IMR-90 (cell line): ENCODE data around the gene IBA57.

Experiments
- BHLHE40 ChIP-seq: fragments of 150-350 bp; IDR thresholded peaks from 2 replicates; pipeline ENCODE4 v1.6.1; 2016; ENCODE audit warnings: mild to moderate bottlenecking, low read depth, low read length
- POLR2A ChIP-seq: IDR thresholded peaks from 2 replicates; pipeline ENCODE4 v1.6.1; 2012; ENCODE audit warnings: mild to moderate bottlenecking, low read depth, low read length
- RAD21 ChIP-seq: IDR thresholded peaks from 2 replicates; pipeline ENCODE4 v1.6.1; 2012; ENCODE audit warnings: low read length, improper control_type of control experiment
- RCOR1 ChIP-seq: IDR thresholded peaks from 2 replicates; pipeline ENCODE4 v1.6.1; 2012; ENCODE audit warnings: mild to moderate bottlenecking, low read length, improper control_type of control experiment; ENCODE audit not compliant: insufficient replicate concordance
- TF ChIP-seq, protein P1 (sequence below): conservative IDR thresholded peaks from 2 replicates; pipeline ENCODE4 v1.5.1; 2012; ENCODE audit warnings: mild to moderate bottlenecking, low read depth, low read length, improper control_type of control experiment
- TF ChIP-seq, protein P2 (sequence below): fragments of 150-350 bp; IDR thresholded peaks from 2 replicates; pipeline ENCODE4 v1.6.1; 2017; ENCODE audit warnings: mild to moderate bottlenecking, antibody characterized with exemption, low read length, low read depth

DNA sequence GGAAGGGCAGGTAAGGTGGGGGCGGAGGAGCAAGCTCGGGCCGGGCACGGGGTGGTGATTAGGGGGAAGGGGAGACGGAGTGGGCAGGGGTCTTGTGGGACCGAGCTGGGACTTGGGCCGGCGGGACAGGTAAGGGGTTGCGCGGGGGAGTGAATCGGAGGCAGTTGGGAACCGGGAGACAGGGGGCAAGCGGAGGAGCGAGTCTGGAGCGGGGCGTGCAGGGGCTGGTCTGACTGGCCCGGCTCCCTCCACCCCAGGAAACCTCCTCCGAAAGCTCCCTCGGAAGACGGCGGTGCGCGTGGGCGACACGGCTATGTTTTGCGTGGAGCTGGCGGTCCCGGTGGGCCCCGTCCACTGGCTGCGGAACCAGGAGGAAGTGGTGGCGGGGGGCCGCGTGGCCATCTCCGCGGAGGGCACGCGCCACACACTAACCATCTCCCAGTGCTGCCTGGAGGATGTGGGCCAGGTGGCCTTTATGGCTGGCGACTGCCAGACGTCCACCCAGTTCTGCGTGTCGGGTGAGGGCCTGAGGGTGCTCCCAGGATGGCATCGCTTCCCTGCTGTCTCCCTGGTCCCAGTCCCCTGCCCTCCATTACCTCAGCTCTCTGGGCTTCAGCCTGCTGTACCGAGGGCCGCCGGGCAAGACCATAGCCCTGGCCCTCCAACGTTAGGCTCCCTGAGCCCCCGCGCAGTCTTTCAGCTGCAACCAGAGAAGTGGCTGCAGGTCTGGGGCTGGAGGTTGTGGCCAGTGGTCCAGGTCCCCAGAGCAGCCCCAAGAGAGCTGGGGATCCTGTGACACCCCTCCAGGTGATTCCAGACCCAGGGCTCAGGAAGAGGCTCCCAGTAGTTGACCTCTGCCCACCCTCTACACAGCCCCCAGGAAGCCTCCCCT is 48.6 kb downstream of the IBA57 start:
- TF ChIP-seq, protein P1, sequence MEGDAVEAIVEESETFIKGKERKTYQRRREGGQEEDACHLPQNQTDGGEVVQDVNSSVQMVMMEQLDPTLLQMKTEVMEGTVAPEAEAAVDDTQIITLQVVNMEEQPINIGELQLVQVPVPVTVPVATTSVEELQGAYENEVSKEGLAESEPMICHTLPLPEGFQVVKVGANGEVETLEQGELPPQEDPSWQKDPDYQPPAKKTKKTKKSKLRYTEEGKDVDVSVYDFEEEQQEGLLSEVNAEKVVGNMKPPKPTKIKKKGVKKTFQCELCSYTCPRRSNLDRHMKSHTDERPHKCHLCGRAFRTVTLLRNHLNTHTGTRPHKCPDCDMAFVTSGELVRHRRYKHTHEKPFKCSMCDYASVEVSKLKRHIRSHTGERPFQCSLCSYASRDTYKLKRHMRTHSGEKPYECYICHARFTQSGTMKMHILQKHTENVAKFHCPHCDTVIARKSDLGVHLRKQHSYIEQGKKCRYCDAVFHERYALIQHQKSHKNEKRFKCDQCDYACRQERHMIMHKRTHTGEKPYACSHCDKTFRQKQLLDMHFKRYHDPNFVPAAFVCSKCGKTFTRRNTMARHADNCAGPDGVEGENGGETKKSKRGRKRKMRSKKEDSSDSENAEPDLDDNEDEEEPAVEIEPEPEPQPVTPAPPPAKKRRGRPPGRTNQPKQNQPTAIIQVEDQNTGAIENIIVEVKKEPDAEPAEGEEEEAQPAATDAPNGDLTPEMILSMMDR, result no peak
- TF ChIP-seq, protein P2, sequence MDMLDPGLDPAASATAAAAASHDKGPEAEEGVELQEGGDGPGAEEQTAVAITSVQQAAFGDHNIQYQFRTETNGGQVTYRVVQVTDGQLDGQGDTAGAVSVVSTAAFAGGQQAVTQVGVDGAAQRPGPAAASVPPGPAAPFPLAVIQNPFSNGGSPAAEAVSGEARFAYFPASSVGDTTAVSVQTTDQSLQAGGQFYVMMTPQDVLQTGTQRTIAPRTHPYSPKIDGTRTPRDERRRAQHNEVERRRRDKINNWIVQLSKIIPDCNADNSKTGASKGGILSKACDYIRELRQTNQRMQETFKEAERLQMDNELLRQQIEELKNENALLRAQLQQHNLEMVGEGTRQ, result no peak
- TF ChIP-seq RAD21 (no peak), BHLHE40 (no peak), POLR2A (no peak), RCOR1 (no peak)
